Activated CD8-positive, alpha-beta T cell treated with anti-CD3 and anti-CD28 coated beads for 36 hours (primary cell): ENCODE measurements around the gene ZBTB16. TPM values are rescaled to one million over a fixed set of nuclear protein-coding genes. Genes with fewer than 3 reads are reported as not detected.

Experiments used
- ATAC-seq: fragments of 200-7000 bp; cut with Tn5 transposase; one replicate; pipeline ENCODE4 v1.10.0; 2021; ENCODE audit warnings: mild to moderate bottlenecking, moderate library complexity
- CTCF ChIA-PET: fragments of 350-600 bp; sonication (Branson Sonifier 250); formaldehyde crosslinking; loops from one replicate; lab custom pipeline; 2021; ENCODE audit warnings: antibody characterized with exemption; lab: Charles Lee
- POLR2A ChIA-PET: fragments of 350-600 bp; sonication (Branson Sonifier 250); formaldehyde crosslinking; loops from one replicate; lab custom pipeline; 2021; ENCODE audit warnings: antibody characterized with exemption; lab: Charles Lee
- DNase-seq: peaks from one replicate; pipeline ENCODE4 v3.0.0-alpha.2; 2020
- H3K27ac Mint-ChIP-seq: one replicate; pipeline ENCODE4 v1.8.0; 2021; ENCODE audit warnings: mild to moderate bottlenecking, mixed read lengths
- H3K27me3 Mint-ChIP-seq: one replicate; pipeline ENCODE4 v1.8.0; 2021; ENCODE audit warnings: mixed read lengths
- H3K36me3 Mint-ChIP-seq: one replicate; pipeline ENCODE4 v1.8.0; 2021; ENCODE audit warnings: low read depth, mixed read lengths
- H3K4me1 Mint-ChIP-seq: one replicate; pipeline ENCODE4 v1.8.0; 2021; ENCODE audit warnings: low read depth, mixed read lengths
- H3K4me3 Mint-ChIP-seq: one replicate; pipeline ENCODE4 v1.8.0; 2021; ENCODE audit warnings: mild to moderate bottlenecking, moderate library complexity, mixed read lengths
- H3K9me3 Mint-ChIP-seq: one replicate; pipeline ENCODE4 v1.8.0; 2021; ENCODE audit warnings: mixed read lengths
- intact Hi-C: fragments of 100-400 bp; cut with micrococcal nuclease; formaldehyde crosslinking; loops from one replicate; pipeline ENCODE4 v1.10.0; 2022
- total RNA-seq, 2 experiments: library from RNA; stranded (reverse); gene quantifications; one replicate each; pipeline ENCODE4 v1.2.3, GENCODE V29; 2021
- TF ChIP-seq, protein P1 (sequence below): fragments of 200-600 bp; IDR thresholded peaks from one replicate; pipeline ENCODE4 v1.8.0; 2022; ENCODE audit warnings: antibody characterized with exemption, mild to moderate bottlenecking

Gene ZBTB16
- total RNA-seq, 2 experiments from 2014 or later: 9.5 to 10.1 TPM

DNA sequence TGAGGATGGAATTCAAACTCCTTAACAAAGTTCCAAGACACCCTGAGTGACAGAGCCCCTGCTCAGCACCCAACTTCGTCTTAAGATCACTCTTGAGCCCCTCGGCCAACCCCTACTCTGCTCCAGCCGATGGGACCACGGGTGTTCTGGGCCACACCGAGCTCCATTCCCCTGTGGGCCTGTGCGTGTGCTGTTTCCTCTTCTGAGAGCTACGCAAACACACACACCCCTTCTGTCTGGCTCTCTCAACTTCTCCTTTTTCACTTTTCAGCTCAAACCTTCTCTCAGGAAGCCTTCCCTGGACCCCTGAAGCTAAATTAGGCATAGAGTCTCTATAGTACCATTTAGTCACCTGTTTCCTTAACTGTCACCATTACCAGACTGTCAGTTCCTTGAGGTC is 199.2 kb downstream of the ZBTB16 start:
- TF ChIP-seq, protein P1, sequence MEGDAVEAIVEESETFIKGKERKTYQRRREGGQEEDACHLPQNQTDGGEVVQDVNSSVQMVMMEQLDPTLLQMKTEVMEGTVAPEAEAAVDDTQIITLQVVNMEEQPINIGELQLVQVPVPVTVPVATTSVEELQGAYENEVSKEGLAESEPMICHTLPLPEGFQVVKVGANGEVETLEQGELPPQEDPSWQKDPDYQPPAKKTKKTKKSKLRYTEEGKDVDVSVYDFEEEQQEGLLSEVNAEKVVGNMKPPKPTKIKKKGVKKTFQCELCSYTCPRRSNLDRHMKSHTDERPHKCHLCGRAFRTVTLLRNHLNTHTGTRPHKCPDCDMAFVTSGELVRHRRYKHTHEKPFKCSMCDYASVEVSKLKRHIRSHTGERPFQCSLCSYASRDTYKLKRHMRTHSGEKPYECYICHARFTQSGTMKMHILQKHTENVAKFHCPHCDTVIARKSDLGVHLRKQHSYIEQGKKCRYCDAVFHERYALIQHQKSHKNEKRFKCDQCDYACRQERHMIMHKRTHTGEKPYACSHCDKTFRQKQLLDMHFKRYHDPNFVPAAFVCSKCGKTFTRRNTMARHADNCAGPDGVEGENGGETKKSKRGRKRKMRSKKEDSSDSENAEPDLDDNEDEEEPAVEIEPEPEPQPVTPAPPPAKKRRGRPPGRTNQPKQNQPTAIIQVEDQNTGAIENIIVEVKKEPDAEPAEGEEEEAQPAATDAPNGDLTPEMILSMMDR: no peak
- Mint-ChIP-seq H3K4me3 (no peak overlapping the region), H3K27ac (no peak overlapping the region), H3K9me3 (no peaks in the 10 kb centered on the region), H3K4me1 (no peaks in the 10 kb centered on the region), H3K27me3 (no peaks in the 10 kb centered on the region), H3K36me3 (no peaks in the 10 kb centered on the region)
- intact Hi-C loops: no loop called here
- CTCF ChIA-PET: interaction anchor here (1.2 to 11.6 kb wide), 5 partner anchors 9 to 362 kb away, joined by 3 to 210 read pairs (median 120); no protein-coding TSS in a partner anchor
- POLR2A ChIA-PET: no interaction called here
- ATAC-seq (no peak), DNase-seq (no peak)

DNA sequence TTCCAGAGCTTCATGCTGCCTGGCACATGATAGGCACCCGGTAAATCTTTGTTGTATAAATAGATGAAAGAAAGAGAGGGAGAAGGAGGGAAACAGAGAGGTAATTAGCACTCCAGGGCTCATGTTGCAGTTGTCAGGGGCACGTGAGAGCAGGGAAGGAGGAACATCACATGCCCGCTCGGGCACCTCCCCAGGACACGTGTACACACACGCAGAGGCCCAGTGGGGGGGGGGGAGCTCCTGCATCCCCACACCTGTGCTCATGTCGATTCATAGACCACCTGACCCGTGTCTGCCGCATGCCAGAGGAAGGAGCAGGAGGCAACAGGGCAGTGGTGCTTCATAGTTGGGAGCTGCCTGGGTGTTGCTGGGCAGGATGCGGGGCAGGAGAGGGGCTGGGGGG is 199.6 kb downstream of the ZBTB16 start:
- Mint-ChIP-seq H3K36me3 (no peaks in the 10 kb centered on the region), H3K27me3 (no peaks in the 10 kb centered on the region), H3K4me3 (no peak overlapping the region), H3K9me3 (no peaks in the 10 kb centered on the region), H3K4me1 (no peaks in the 10 kb centered on the region), H3K27ac (no peak overlapping the region)
- ATAC-seq (no peak), DNase-seq (no peak)
- ChIA-PET POLR2A (no interaction called here), CTCF (interaction anchor here (1.2 to 11.6 kb wide), 5 partner anchors 10 to 363 kb away, joined by 3 to 210 read pairs (median 120); no protein-coding TSS in a partner anchor)
- TF ChIP-seq, protein P1: no peak
- intact Hi-C loops: no loop called here

DNA sequence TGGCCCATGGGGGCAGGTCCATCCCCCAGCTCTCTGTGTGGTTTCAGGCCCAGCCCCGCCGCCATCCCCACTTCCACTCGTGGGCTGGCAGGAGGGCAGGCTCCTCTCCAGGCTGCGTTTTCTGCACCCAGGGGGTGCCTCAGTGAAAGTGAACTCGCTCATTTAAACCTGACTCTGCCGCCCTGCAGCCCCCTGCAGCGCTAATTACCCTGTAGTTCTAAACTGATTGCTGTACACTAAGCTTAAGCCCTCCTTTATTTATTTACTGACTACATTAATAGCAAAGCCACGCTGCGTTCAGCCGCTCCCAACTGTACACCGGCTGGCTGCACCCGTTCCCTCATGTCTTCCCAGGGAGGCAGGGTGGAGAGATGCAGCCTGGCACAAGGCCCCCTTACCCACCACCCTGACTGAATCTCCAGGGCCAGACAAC is 200.1 kb downstream of the ZBTB16 start:
- H3K27ac Mint-ChIP-seq: no peak overlapping the region
- intact Hi-C loops: no loop called here
- no peaks in the 10 kb centered on the region for H3K9me3 Mint-ChIP-seq
- H3K36me3 Mint-ChIP-seq: no peaks in the 10 kb centered on the region
- ChIA-PET CTCF (interaction anchor here (1.2 to 11.6 kb wide), 14 partner anchors 10 to 452 kb away, joined by 3 to 210 read pairs (median 12); partner anchors contain the start of gene HTR3B), POLR2A (no interaction called here)
- H3K4me1 Mint-ChIP-seq: no peaks in the 10 kb centered on the region
- ATAC-seq (no peak), DNase-seq (no peak)
- H3K4me3 Mint-ChIP-seq: no peak overlapping the region
- H3K27me3 Mint-ChIP-seq: no peaks in the 10 kb centered on the region
- TF ChIP-seq, protein P1: no peak

DNA sequence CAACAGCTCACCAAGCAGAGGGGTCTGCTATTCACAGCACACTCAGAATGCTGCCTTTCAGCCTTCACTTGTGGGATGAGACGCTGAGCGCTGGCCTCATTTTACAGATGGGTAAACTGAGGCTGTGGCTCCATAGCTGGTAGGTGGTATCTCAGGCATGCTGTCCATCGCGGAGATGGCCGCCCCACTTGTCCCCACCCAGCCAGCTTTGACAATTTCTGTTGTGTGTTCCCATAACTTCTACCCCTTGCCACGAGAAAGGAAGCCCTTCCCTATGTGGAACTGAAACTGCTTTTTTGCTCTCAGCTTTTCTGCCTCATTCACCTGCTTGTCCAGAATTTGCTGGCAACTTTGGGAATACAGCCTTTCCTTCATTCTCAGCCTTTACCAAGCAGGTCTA is 200.6 kb downstream of the ZBTB16 start:
- TF ChIP-seq, protein P1: no peak
- ChIA-PET CTCF (interaction anchor here (0.7 to 11.6 kb wide), 40 partner anchors 9 to 453 kb away, joined by 3 to 210 read pairs (median 7); partner anchors contain the start of gene HTR3B), POLR2A (no interaction called here)
- Mint-ChIP-seq H3K9me3 (no peaks in the 10 kb centered on the region), H3K4me1 (no peaks in the 10 kb centered on the region), H3K4me3 (no peak overlapping the region), H3K27ac (no peak overlapping the region), H3K36me3 (no peaks in the 10 kb centered on the region), H3K27me3 (no peaks in the 10 kb centered on the region)
- ATAC-seq: no peak
- no peak for DNase-seq
- intact Hi-C loops: loop anchor here (2.0 kb wide), 2 partner anchors 223 to 363 kb away; no protein-coding TSS in a partner anchor

DNA sequence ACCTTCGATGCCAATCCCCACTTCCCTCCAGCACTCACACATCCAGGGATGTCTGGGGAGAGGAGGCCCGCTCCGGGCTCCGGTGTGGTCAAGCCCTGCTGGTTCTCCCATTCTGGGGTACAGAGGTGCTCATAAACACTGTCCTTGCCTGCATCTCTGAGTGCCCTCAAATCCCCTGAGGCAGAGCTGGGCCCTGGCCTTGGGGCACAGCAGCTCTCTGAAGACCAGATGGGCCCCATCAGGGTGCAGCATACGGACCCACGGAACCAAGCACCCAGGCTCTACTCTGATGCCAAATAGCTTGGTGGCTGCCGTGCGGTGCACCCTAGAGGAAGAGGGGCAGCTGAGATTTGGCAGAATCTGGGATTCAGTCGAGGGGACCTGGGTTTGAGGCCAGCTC is 201.0 kb downstream of the ZBTB16 start:
- no peaks in the 10 kb centered on the region for H3K36me3 Mint-ChIP-seq
- ChIA-PET CTCF (interaction anchor here (0.7 to 11.6 kb wide), 55 partner anchors 8 to 462 kb away, joined by 3 to 210 read pairs (median 6); partner anchors contain the start of gene HTR3B), POLR2A (interaction anchor here (1.3 kb wide), 1 partner anchor 21 kb away, joined by 6 read pairs; no protein-coding TSS in a partner anchor)
- H3K27me3 Mint-ChIP-seq: no peaks in the 10 kb centered on the region
- H3K27ac Mint-ChIP-seq: no peak overlapping the region
- ATAC-seq (no peak), DNase-seq (no peak)
- intact Hi-C loops: loop anchor here (2.0 kb wide), 2 partner anchors 224 to 364 kb away; no protein-coding TSS in a partner anchor
- H3K9me3 Mint-ChIP-seq: no peaks in the 10 kb centered on the region
- no peaks in the 10 kb centered on the region for H3K4me1 Mint-ChIP-seq
- TF ChIP-seq, protein P1: no peak
- no peak overlapping the region for H3K4me3 Mint-ChIP-seq
